Measurements from ENCODE around the gene PRSS36.

The PRSS36 gene

GRCh38 chr16:31130899-31131298 is 19.0 kb downstream of the PRSS36 start:
- ChIA-PET POLR2A (interaction anchor here (1.1 to 5.7 kb wide), 2 partner anchors 13 to 328 kb away, joined by 3 to 35 read pairs; partner anchors contain the start of genes ARMC5 and KAT8), CTCF (interaction anchor here (0.7 to 1.9 kb wide), 2 partner anchors 12 to 26 kb away, joined by 3 to 13 read pairs; no protein-coding TSS in a partner anchor)
- Histone ChIP-seq H3K4me1 (ENCODE audit: control insufficient read depth, insufficient read depth, low read length) (peaks cover 11% of the 10 kb centered on the region; the same call in 1 of the 2 replicates), H3K4me3 (ENCODE audit: low read depth, low read length) (no peak overlapping the region), H3K9me3 (ENCODE audit: control insufficient read depth, insufficient read depth, low read depth, low read length) (no peaks in the 10 kb centered on the region), H3K36me3 (ENCODE audit: control insufficient read depth in 2 of 2, insufficient read depth in 1 of 2, low read length in 2 of 2) (peaks cover 0 to 63% of the 10 kb centered on the region in 2 experiments; a peak in 1 of 3 replicates), H3K27ac (ENCODE audit: extremely low read depth, low read depth, low read length) (no peak overlapping the region)
- TF ChIP-seq, protein P1, sequence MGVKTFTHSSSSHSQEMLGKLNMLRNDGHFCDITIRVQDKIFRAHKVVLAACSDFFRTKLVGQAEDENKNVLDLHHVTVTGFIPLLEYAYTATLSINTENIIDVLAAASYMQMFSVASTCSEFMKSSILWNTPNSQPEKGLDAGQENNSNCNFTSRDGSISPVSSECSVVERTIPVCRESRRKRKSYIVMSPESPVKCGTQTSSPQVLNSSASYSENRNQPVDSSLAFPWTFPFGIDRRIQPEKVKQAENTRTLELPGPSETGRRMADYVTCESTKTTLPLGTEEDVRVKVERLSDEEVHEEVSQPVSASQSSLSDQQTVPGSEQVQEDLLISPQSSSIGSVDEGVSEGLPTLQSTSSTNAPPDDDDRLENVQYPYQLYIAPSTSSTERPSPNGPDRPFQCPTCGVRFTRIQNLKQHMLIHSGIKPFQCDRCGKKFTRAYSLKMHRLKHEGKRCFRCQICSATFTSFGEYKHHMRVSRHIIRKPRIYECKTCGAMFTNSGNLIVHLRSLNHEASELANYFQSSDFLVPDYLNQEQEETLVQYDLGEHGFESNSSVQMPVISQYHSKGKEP (tag by site-specific recombination; IDR thresholded peaks at IDR 0.05) = no peak
- TF ChIP-seq ZNF776 (tag by site-specific recombination; IDR thresholded peaks at IDR 0.05; ENCODE audit: borderline replicate concordance) (no peak), PRDM10 (tag by site-specific recombination; IDR thresholded peaks at IDR 0.05) (no peak), TRIM28 (IDR thresholded peaks at IDR 0.05; ENCODE audit: borderline replicate concordance, low read length) (no peak), ZNF350 (tag by site-specific recombination; IDR thresholded peaks at IDR 0.05) (no peak), PATZ1 (tag by site-specific recombination; IDR thresholded peaks at IDR 0.05) (no peak), EGR2 (tag by site-specific recombination; IDR thresholded peaks at IDR 0.05; ENCODE audit: low read depth) (no peak)
- TF ChIP-seq, protein P2, sequence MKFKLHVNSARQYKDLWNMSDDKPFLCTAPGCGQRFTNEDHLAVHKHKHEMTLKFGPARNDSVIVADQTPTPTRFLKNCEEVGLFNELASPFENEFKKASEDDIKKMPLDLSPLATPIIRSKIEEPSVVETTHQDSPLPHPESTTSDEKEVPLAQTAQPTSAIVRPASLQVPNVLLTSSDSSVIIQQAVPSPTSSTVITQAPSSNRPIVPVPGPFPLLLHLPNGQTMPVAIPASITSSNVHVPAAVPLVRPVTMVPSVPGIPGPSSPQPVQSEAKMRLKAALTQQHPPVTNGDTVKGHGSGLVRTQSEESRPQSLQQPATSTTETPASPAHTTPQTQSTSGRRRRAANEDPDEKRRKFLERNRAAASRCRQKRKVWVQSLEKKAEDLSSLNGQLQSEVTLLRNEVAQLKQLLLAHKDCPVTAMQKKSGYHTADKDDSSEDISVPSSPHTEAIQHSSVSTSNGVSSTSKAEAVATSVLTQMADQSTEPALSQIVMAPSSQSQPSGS (tag by site-specific recombination; IDR thresholded peaks at IDR 0.05; ENCODE audit: low read depth) = no peak

DNA sequence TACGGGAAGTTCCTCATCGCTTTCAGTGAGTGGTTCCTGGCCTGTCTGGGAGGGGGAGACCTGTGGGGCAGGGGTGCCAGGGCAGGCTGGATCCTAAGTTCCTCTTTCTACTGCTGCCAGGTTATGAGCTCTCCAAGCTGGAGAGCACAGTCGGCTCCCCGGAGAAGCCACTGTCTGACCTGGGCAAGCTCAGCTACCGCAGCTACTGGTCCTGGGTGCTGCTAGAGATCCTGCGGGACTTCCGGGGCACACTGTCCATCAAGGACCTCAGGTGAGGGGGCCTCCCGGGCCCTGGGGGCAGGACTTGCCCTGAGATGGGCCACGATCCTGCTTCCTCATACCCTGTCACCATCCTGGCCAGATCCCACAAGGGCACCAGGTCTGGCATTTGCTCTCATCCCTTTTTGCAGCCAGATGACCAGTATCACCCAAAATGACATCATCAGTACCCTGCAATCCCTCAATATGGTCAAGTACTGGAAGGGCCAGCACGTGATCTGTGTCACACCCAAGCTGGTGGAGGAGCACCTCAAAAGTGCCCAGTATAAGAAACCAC is 19.5 kb downstream of the PRSS36 start:
- CTCF ChIA-PET = interaction anchor here (0.7 to 1.9 kb wide), 3 partner anchors 12 to 146 kb away, joined by 3 to 13 read pairs (median 4); partner anchors contain the start of gene HSD3B7
- Histone ChIP-seq H3K4me1 (ENCODE audit: control insufficient read depth, insufficient read depth, low read length) (peaks cover 9% of the 10 kb centered on the region; the same call in 1 of the 2 replicates), H3K4me3 (ENCODE audit: low read depth, low read length) (no peak overlapping the region), H3K36me3 (ENCODE audit: control insufficient read depth in 2 of 2, insufficient read depth in 1 of 2, low read length in 2 of 2) (peaks cover 0 to 67% of the 10 kb centered on the region in 2 experiments; a peak in 2 of 3 replicates), H3K27ac (ENCODE audit: extremely low read depth, low read depth, low read length) (no peak overlapping the region), H3K9me3 (ENCODE audit: control insufficient read depth, insufficient read depth, low read depth, low read length) (no peaks in the 10 kb centered on the region)
- POLR2A ChIA-PET = interaction anchor here (1.1 to 5.7 kb wide), 3 partner anchors 13 to 329 kb away, joined by 3 to 35 read pairs (median 3); partner anchors contain the start of genes ARMC5 and KAT8
- TF ChIP-seq, protein P2 (tag by site-specific recombination; IDR thresholded peaks at IDR 0.05; ENCODE audit: low read depth) = 0 out of 2 replicates have a peak, but pooled peaks have one; percentile 28
- TF ChIP-seq SP3 (tag by site-specific recombination; IDR thresholded peaks at IDR 0.05) = no peak
- no peak for TF ChIP-seq ZNF791 (tag by site-specific recombination; IDR thresholded peaks at IDR 0.05)
